Epithelial cell of proximal tubule (primary cell): ENCODE data around the gene NARS2. TPM values are rescaled to one million over a fixed set of nuclear protein-coding genes. Genes with fewer than 3 reads are reported as not detected.
"Not testable (repeated sequence)": the region's sequence is repeated elsewhere in the genome, so short reads cannot be mapped to it uniquely, and the experiment has no call there.

Experiments
- DNase-seq: peaks from one replicate; pipeline ENCODE4 v3.0.0-alpha.2; 2011; ENCODE audit warnings: low read depth
- H3K4me3 ChIP-seq: 2 replicates; pipeline ENCODE4 v1.5.1; 2011; ENCODE audit warnings: low read depth, mild to moderate bottlenecking, low read length
- total RNA-seq: library from RNA; depleted of rRNA; stranded (reverse); fragments of >200 nt; gene quantifications from 2 replicates; pipeline ENCODE4 v1.2.3, GENCODE V29; 2015
- TF ChIP-seq, protein P1 (sequence below): conservative IDR thresholded peaks from 2 replicates; pipeline ENCODE4 v1.5.1; 2012; ENCODE audit warnings: low read depth, mild to moderate bottlenecking, low read length

Gene NARS2
- total RNA-seq, 1 donor from 2014 or later, result 28.4 TPM

DNA sequence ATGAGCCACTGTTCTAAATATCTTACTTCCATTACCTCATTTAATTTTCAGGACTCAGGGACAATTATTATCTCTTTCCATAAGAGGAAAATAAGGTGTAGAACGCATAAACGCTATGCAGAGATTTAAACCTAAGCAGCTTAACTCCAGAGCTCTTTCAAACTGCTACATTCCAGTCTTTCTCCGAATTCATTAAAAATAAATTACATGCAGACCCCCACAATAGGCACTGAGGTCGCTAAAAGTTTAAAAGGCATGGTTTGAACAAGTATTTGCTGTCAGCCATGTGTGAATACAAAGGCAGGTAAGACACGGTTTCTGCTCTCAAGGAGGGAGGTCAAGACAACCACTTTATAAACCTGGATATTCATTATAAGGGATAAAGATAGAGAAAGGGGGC, 983 bp downstream of the NARS2 start:
- DNase-seq, result no peak
- peak overlapping the region; percentile 97 for H3K4me3 ChIP-seq
- TF ChIP-seq, protein P1, sequence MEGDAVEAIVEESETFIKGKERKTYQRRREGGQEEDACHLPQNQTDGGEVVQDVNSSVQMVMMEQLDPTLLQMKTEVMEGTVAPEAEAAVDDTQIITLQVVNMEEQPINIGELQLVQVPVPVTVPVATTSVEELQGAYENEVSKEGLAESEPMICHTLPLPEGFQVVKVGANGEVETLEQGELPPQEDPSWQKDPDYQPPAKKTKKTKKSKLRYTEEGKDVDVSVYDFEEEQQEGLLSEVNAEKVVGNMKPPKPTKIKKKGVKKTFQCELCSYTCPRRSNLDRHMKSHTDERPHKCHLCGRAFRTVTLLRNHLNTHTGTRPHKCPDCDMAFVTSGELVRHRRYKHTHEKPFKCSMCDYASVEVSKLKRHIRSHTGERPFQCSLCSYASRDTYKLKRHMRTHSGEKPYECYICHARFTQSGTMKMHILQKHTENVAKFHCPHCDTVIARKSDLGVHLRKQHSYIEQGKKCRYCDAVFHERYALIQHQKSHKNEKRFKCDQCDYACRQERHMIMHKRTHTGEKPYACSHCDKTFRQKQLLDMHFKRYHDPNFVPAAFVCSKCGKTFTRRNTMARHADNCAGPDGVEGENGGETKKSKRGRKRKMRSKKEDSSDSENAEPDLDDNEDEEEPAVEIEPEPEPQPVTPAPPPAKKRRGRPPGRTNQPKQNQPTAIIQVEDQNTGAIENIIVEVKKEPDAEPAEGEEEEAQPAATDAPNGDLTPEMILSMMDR, result no peak

GRCh38 chr11:78573271-78573670, 1.4 kb downstream of the NARS2 start:
- DNase-seq, result no peak
- TF ChIP-seq, protein P1, result no peak
- H3K4me3 ChIP-seq, result no peak overlapping the region

DNA sequence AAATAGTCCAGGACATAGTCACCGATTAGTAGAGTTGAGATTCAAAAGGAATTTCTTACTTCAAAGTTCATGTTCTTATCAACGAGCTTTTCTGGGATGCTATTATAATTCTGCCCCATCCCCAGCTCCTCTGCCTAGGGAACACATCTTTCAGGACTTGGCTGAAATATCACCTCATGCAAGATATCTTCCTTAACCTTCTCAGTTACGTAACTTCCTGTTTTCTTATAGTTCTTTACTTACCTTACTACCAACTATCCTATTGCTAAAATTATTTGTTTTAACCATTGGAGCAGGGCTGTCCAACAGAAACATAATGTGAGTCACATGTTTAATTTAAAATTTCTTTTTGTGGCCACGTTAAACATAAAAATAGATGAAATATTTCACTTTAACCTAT, 2.3 kb downstream of the NARS2 start:
- DNase-seq, result no peak
- TF ChIP-seq, protein P1, result no peak
- no peak overlapping the region for H3K4me3 ChIP-seq

- TF ChIP-seq, protein P1, result no peak
- H3K4me3 ChIP-seq, result no peak overlapping the region
- no peak for DNase-seq
Measured at GRCh38 chr11:78570031-78570430, 4.6 kb downstream of the NARS2 start.

- TF ChIP-seq, protein P1, result no peak
- DNase-seq, result no peak
- H3K4me3 ChIP-seq, result no peak overlapping the region
Measured at GRCh38 chr11:78567209-78567608, 7.5 kb downstream of the NARS2 start.

GRCh38 chr11:78564490-78565467, 9.9 kb downstream of the NARS2 start:
- TF ChIP-seq, protein P1, result peak; percentile 63
- no peak overlapping the region for H3K4me3 ChIP-seq
- DNase-seq, result no peak

DNA sequence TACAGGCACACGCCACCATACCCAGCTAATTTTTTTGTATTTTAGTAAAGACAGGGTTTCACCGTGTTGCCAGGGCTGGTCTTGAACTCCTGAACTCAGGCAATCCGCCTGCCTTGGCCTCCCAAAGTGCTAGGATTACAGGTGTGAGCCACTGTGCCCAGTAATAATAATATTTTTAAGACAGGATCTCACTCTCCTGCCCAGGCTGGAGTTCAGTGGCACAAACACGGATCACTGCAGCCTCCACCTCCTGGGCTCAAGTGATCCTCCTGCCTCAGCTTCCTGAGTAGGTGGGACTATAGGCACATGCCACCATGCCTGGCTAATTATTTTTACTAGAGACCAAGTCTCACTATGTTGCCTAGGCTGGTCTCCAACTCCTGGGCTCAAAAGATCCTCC, 10.6 kb downstream of the NARS2 start:
- DNase-seq, H3K4me3 ChIP-seq: not testable (repeated sequence)

DNA sequence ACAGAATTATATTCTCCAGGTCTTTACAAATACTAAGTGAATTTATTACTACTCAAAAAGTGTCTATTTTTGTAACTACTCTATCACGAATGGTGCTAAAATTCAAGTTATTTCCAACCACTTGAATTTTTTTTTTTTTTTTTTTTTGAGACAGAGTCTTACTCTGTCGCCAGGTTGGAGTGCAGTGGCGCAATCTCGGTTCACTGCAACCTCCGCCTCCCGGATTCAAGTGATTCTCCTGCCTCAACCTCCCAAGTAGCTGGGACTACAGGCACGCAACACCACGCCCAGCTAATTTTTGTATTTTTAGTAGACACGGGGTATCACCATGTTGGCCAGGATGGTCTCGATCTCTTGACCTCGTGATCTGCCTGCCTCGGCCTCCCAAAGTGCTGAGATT, 11.6 kb downstream of the NARS2 start:
- H3K4me3 ChIP-seq, DNase-seq: not testable (repeated sequence)
